Endothelial cell of umbilical vein (primary cell): ENCODE data around the gene SVIL. TPM values are rescaled to one million over a fixed set of nuclear protein-coding genes. Genes with fewer than 3 reads are reported as not detected.

ENCODE experiments used
- BruUV-seq: library from RNA; stranded (reverse); fragments of 400-500 nt; replicated peaks from 2 replicates; lab custom pipeline; 2021; lab: Mats Ljungman, UMichigan
- CTCF ChIA-PET: fragments of 300-600, 350-600 bp; sonication (Branson Sonifier 250); formaldehyde crosslinking; loops from one replicate; lab custom pipeline; 2021; ENCODE audit warnings: antibody characterized with exemption, inconsistent platforms; lab: Charles Lee
- POLR2A ChIA-PET: fragments of 300-600, 350-600 bp; sonication (Branson Sonifier 250); formaldehyde crosslinking; loops from one replicate; lab custom pipeline; 2021; ENCODE audit warnings: antibody characterized with exemption, inconsistent platforms; lab: Charles Lee
- DNase-seq: peaks from one replicate; pipeline ENCODE4 v3.0.0-alpha.2; 2011; ENCODE audit warnings: low read depth, low spot score
- FAIRE-seq: peaks from 2 replicates; lab custom pipeline; 2011; peaks lifted over from hg19 to GRCh38; lab: Jason Lieb, UNC
- H2AFZ ChIP-seq: 2 replicates; pipeline ENCODE4 v1.6.0; 2012; ENCODE audit warnings: low read depth, low read length, control low read depth, inconsistent platforms
- H3K27ac ChIP-seq: 2 replicates; pipeline ENCODE4 v1.5.1; 2011; ENCODE audit warnings: low read depth, mild to moderate bottlenecking, control low read depth, low read length, moderate library complexity; ENCODE audit not compliant: insufficient read depth
- H3K27me3 ChIP-seq, 2 experiments: 2 replicates each; pipeline versions ENCODE4 v1.6.0 to v1.6.1; 2011; ENCODE audit warnings: low read length in 2 of 2, mixed read lengths in 1 of 2; ENCODE audit not compliant: control insufficient read depth in 2 of 2, insufficient read depth in 2 of 2
- H3K36me3 ChIP-seq, 2 experiments: 2 replicates in 1 of 2; 3 replicates in 1 of 2; pipeline ENCODE4 v1.5.1; 2011; ENCODE audit warnings: low read length in 2 of 2, mild to moderate bottlenecking in 1 of 2, moderate library complexity in 1 of 2; ENCODE audit not compliant: control insufficient read depth in 2 of 2, insufficient read depth in 2 of 2; ENCODE audit errors: extremely low read depth in 1 of 2
- H3K4me1 ChIP-seq: 3 replicates; pipeline ENCODE4 v1.5.1; 2011; ENCODE audit warnings: mild to moderate bottlenecking, low read length; ENCODE audit not compliant: control insufficient read depth, insufficient read depth; ENCODE audit errors: extremely low read depth
- H3K4me2 ChIP-seq: 2 replicates; pipeline ENCODE4 v1.6.1; 2011; ENCODE audit warnings: low read length, control low read depth, mixed read lengths; ENCODE audit not compliant: insufficient read depth
- H3K4me3 ChIP-seq, 3 experiments: fragments of 200-600 bp in 1 of 3; sonication (generic), shearing (Covaris generic) in 1 of 3; replicated peaks in 1 of 3; 2 replicates each; pipeline ENCODE4 v1.5.1; 2011 to 2016; ENCODE audit warnings: control low read depth in 3 of 3, low read length in 3 of 3, mild to moderate bottlenecking in 2 of 3, inconsistent platforms in 1 of 3, low read depth in 1 of 3, moderate library complexity in 1 of 3; ENCODE audit not compliant: insufficient read depth in 1 of 3
- H3K79me2 ChIP-seq: 2 replicates; pipeline ENCODE4 v1.6.0; 2012; ENCODE audit warnings: low read length, inconsistent platforms; ENCODE audit not compliant: control insufficient read depth, insufficient read depth
- H3K9ac ChIP-seq: replicated peaks from 2 replicates; pipeline ENCODE3; 2011; ENCODE audit warnings: low read length, control low read depth; ENCODE audit not compliant: insufficient read depth; ENCODE audit errors: extremely low read depth
- H3K9me1 ChIP-seq: replicated peaks from 3 replicates; pipeline ENCODE4 v1.6.0; 2011; ENCODE audit warnings: mild to moderate bottlenecking, low read length; ENCODE audit not compliant: control insufficient read depth, insufficient read depth; ENCODE audit errors: extremely low read depth
- H3K9me3 ChIP-seq: replicated peaks from 2 replicates; pipeline ENCODE4 v1.5.1; 2012; ENCODE audit warnings: low read length, inconsistent platforms; ENCODE audit not compliant: control insufficient read depth, insufficient read depth
- H4K20me1 ChIP-seq: replicated peaks from 2 replicates; pipeline ENCODE3; 2011; ENCODE audit warnings: mild to moderate bottlenecking, low read length; ENCODE audit not compliant: control insufficient read depth, insufficient read depth; ENCODE audit errors: extremely low read depth
- CTCF ChIP-seq, 2 donors: IDR thresholded peaks; 1 replicate in 1 of 2; 2 replicates in 1 of 2; pipeline ENCODE4 v1.5.1; 2011; ENCODE audit warnings: low read length in 2 of 2, mild to moderate bottlenecking in 2 of 2, moderate library complexity in 2 of 2, control low read depth in 1 of 2, inconsistent platforms in 1 of 2, low read depth in 1 of 2; ENCODE audit not compliant: insufficient read depth in 1 of 2; ENCODE audit errors: extremely low read depth in 1 of 2
- EZH2 ChIP-seq: IDR thresholded peaks from 2 replicates; pipeline ENCODE4 v1.6.1; 2012; ENCODE audit warnings: borderline replicate concordance, low read depth, mild to moderate bottlenecking, moderate library complexity, low read length, inconsistent platforms; ENCODE audit not compliant: severe bottlenecking
- FOS ChIP-seq: IDR thresholded peaks from 2 replicates; pipeline ENCODE4 v1.6.1; 2011; ENCODE audit warnings: mild to moderate bottlenecking, low read length, moderate library complexity, borderline replicate concordance; ENCODE audit not compliant: insufficient read depth
- GATA2 ChIP-seq: IDR thresholded peaks from 2 replicates; pipeline ENCODE4 v1.7.0; 2011; ENCODE audit warnings: low read depth, mild to moderate bottlenecking, moderate library complexity, mixed read lengths, low read length; ENCODE audit not compliant: insufficient read length, insufficient read depth
- JUN ChIP-seq: IDR thresholded peaks from 2 replicates; pipeline ENCODE4 v1.6.1; 2011; ENCODE audit warnings: borderline replicate concordance, low read depth; ENCODE audit not compliant: insufficient read length, insufficient read depth
- MYC ChIP-seq: IDR thresholded peaks from one replicate; pipeline ENCODE4 v1.6.1; 2011; ENCODE audit warnings: mild to moderate bottlenecking, low read depth, low read length
- POLR2A ChIP-seq: IDR thresholded peaks from 2 replicates; pipeline ENCODE4 v1.6.1; 2012; ENCODE audit warnings: low read depth, mild to moderate bottlenecking, control low read depth, low read length
- POLR2AphosphoS5 ChIP-seq: IDR thresholded peaks from 2 replicates; pipeline ENCODE4 v1.6.1; 2012; ENCODE audit warnings: low read depth, mild to moderate bottlenecking, control low read depth, low read length, moderate library complexity; ENCODE audit not compliant: insufficient read depth
- dilution Hi-C: fragments of 300-500 bp; cut with MboI; formaldehyde crosslinking; loops from one replicate; pipeline ENCODE4 v1.15.0; 2019; ENCODE audit warnings: low sequenced_read_pairs; ENCODE audit not compliant: extremely low pct_ligation_motif_present
- intact Hi-C: fragments of 100-400 bp; cut with micrococcal nuclease; formaldehyde crosslinking; loops from one replicate; pipeline ENCODE4 v1.10.0; 2022
- polyA plus RNA-seq, 4 experiments: library from polyadenylated mRNA; depleted of rRNA in 3 of 4; stranded (reverse) in 3 of 4; unstranded in 1 of 4; fragments of >200 nt; gene quantifications; 2 replicates each; pipeline versions ENCODE4 v1.2.1 to v1.2.3, GENCODE V29; 2011 to 2012; ENCODE audit warnings: missing spikeins in 1 of 4
- total RNA-seq: library from RNA; stranded (reverse); gene quantifications from 2 replicates; pipeline ENCODE4 v1.2.3, GENCODE V29; 2021
- TF ChIP-seq, protein P1 (sequence below): IDR thresholded peaks from 2 replicates; pipeline ENCODE4 v1.6.1; 2011; ENCODE audit not compliant: insufficient read depth, insufficient read length

SVIL gene
- total and polyA plus RNA-seq, 2 donors (not counting 3 experiments of a cell fraction or from before 2014, with no cell fraction given) = 22.6 to 70.7 TPM

DNA sequence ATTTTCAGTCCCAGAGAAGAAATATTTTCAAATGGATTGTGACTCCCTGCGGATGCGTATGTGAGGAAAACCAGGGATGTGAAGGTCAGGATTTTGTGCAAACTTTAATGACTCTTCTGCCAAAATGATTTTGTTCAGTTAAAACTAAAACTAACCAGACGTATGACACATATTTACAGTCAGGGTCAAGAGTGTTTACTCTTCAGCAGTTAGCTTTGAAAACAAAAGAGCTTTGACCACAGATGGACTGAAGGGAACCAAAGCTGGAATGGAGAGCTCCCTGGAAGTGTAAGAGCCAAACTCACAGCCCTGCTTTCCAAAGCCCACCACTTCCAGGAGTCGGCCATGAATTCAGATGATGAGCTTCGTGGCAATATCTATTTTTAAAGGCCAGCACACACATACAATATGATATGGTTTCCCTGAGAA, 15.5 kb downstream of the SVIL start:
- dilution Hi-C loops (no loop called here), intact Hi-C loops (no loop called here)
- Histone ChIP-seq H3K79me2 (peaks cover 16% of the 10 kb centered on the region), H3K9ac (no peak overlapping the region), H3K36me3 (no peaks in the 10 kb centered on the region), H3K27ac (no peak overlapping the region), H2AFZ (no peak overlapping the region), H3K9me1 (no peaks in the 10 kb centered on the region), H4K20me1 (no peaks in the 10 kb centered on the region), H3K4me1 (no peaks in the 10 kb centered on the region), H3K27me3 (no peaks in the 10 kb centered on the region), H3K9me3 (no peaks in the 10 kb centered on the region), H3K4me3 (no peak overlapping the region), H3K4me2 (no peak overlapping the region)
- TF ChIP-seq, protein P1, sequence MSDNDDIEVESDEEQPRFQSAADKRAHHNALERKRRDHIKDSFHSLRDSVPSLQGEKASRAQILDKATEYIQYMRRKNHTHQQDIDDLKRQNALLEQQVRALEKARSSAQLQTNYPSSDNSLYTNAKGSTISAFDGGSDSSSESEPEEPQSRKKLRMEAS = no peak
- no peak for TF ChIP-seq FOS
- no peak for TF ChIP-seq EZH2
- FAIRE-seq (no peak), DNase-seq (no peak)
- CTCF ChIA-PET = interaction anchor here (1.2 to 2.2 kb wide), 3 partner anchors 10 to 29 kb away, joined by 4 to 8 read pairs (median 6); no protein-coding TSS in a partner anchor
- no TSS peak for BruUV-seq
- POLR2A ChIA-PET = no interaction called here

DNA sequence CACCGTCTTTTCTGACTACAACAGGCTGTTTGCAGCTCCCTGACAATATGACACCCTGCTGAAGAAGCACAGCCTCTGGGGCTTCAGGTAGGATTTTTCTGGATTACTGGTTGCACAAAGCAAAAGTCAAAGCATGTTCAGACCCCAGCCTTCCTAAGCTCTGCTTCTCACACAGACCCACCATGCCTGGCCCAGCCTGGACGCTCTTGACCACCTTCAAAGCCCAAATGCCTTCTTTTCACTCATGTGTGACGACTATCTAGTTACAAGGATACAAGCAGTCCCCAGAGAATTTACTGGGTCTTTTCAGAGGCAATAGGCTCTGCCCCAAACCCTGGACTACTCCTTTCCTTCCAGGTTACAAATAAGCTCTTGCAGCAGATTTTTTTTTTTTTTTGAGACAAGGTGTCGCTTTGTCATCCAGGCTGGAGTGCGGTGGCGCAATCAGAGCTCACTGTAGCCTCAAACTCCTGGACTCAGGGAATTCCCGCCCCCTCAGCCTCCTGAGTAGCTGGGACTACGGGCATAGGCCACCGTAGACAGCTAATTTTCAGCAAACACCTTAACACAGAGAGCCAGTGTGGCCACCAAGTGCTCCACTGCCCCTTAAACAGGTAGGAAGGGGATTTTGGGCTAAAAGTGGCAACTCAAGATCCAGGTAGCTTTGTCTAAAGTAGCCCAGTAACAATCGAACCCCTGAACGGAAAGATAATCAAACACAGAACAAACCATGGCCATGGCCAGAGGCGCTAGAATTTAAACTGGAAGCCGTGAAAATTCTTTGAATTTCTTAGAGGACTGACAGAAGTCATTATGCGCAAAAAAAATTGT, 16.2 kb downstream of the SVIL start:
- Histone ChIP-seq H3K27ac (no peak overlapping the region), H2AFZ (no peak overlapping the region), H3K4me3 (no peak overlapping the region), H3K9ac (no peak overlapping the region), H3K9me1 (no peaks in the 10 kb centered on the region), H4K20me1 (no peaks in the 10 kb centered on the region), H3K4me1 (no peaks in the 10 kb centered on the region), H3K27me3 (no peaks in the 10 kb centered on the region), H3K79me2 (peaks cover 16% of the 10 kb centered on the region), H3K4me2 (no peak overlapping the region), H3K9me3 (no peaks in the 10 kb centered on the region), H3K36me3 (no peaks in the 10 kb centered on the region)
- ChIA-PET POLR2A (no interaction called here), CTCF (interaction anchor here (0.7 to 2.2 kb wide), 11 partner anchors 9 to 384 kb away, joined by 3 to 8 read pairs (median 3); partner anchors contain the start of gene SVIL)
- DNase-seq (no peak), FAIRE-seq (no peak)
- intact Hi-C loops = no loop called here
- dilution Hi-C loops = no loop called here
- TF ChIP-seq POLR2A = no peak
- no peak for TF ChIP-seq GATA2
- TF ChIP-seq, protein P1 = no peak
- no peak for TF ChIP-seq EZH2
- TF ChIP-seq CTCF (IDR thresholded peaks at IDR 0.05; ENCODE audit: extremely low read depth in 1 of 2, insufficient read depth in 1 of 2, low read depth in 1 of 2, low read length in 2 of 2) = no peak
- TF ChIP-seq MYC = no peak
- no peak for TF ChIP-seq FOS
- TF ChIP-seq JUN = no peak
- TF ChIP-seq POLR2AphosphoS5 = no peak
- no TSS peak for BruUV-seq
